Measurements from ENCODE around the gene CDH23.

GRCh38 chr10:71740069-71740653 lies 343.4 kb downstream of the CDH23 start:
- TF ChIP-seq, protein P1, sequence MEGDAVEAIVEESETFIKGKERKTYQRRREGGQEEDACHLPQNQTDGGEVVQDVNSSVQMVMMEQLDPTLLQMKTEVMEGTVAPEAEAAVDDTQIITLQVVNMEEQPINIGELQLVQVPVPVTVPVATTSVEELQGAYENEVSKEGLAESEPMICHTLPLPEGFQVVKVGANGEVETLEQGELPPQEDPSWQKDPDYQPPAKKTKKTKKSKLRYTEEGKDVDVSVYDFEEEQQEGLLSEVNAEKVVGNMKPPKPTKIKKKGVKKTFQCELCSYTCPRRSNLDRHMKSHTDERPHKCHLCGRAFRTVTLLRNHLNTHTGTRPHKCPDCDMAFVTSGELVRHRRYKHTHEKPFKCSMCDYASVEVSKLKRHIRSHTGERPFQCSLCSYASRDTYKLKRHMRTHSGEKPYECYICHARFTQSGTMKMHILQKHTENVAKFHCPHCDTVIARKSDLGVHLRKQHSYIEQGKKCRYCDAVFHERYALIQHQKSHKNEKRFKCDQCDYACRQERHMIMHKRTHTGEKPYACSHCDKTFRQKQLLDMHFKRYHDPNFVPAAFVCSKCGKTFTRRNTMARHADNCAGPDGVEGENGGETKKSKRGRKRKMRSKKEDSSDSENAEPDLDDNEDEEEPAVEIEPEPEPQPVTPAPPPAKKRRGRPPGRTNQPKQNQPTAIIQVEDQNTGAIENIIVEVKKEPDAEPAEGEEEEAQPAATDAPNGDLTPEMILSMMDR (IDR thresholded peaks at IDR 0.05): no peak
- no peak for TF ChIP-seq POLR2AphosphoS5 (IDR thresholded peaks at IDR 0.05)
